ENCODE measurements around the gene HEYL. TPM values are rescaled to one million over a fixed set of nuclear protein-coding genes. Genes with fewer than 3 reads are reported as not detected.

The HEYL gene
- total and polyA plus RNA-seq, 2 of the 8 experiments (the other 6 are each of a cell fraction or from before 2014, with no cell fraction given): 1.8 to 3.1 TPM

- no peak for FAIRE-seq
- POLR2A ChIA-PET (ENCODE audit: partially characterized antibody): interaction anchor here (0.8 to 1.7 kb wide), 3 partner anchors 14 to 69 kb away, joined by 3 to 6 read pairs (median 3); no protein-coding TSS in a partner anchor
- Histone ChIP-seq H3K18ac (ENCODE audit: extremely low read depth, low read length) (no peak overlapping the region), H2BK20ac (ENCODE audit: low read length) (no peak overlapping the region), H2AK5ac (ENCODE audit: low read depth, low read length) (no peak overlapping the region), H4K5ac (ENCODE audit: insufficient read length, low read depth, low read length) (no peak overlapping the region), H3K14ac (ENCODE audit: insufficient read length) (no peak overlapping the region), H3K27ac (ENCODE audit: low read depth, low read length) (no peak overlapping the region), H3K23me2 (ENCODE audit: low read depth, low read length) (no peaks in the 10 kb centered on the region), H3K79me2 (ENCODE audit: control insufficient read depth in 1 of 2, insufficient read depth in 2 of 2, low read length in 2 of 2) (no peaks in the 10 kb centered on the region), H3K79me1 (ENCODE audit: low read depth, low read length) (no peaks in the 10 kb centered on the region), H2BK15ac (ENCODE audit: low read length) (no peak overlapping the region), H3K27me3 (replicated peaks in 1 of 4; ENCODE audit: control insufficient read depth in 3 of 4, extremely low read depth in 1 of 4, insufficient read depth in 3 of 4, low read length in 3 of 4) (peaks cover 0 to 37% (median 27%) of the 10 kb centered on the region in 4 experiments; a peak in 6 of 7 replicates), H3K4me2 (ENCODE audit: insufficient read depth in 1 of 2, low read depth in 2 of 2, low read length in 2 of 2) (peak overlapping the region in 1 of 2 experiments; percentile 65; a peak in 2 of 4 replicates), H2BK120ac (replicated peaks; ENCODE audit: low read depth, low read length) (no peak overlapping the region), H3K56ac (replicated peaks; ENCODE audit: insufficient read length, low read depth, low read length) (no peak overlapping the region), H3K9me3 (ENCODE audit: insufficient read depth in 2 of 2, low read depth in 1 of 2, low read length in 1 of 2) (no peaks in the 10 kb centered on the region), H3K23ac (ENCODE audit: insufficient read length) (no peak overlapping the region), H3K4ac (replicated peaks; ENCODE audit: insufficient read length, low read depth, low read length) (no peak overlapping the region), H3K36me3 (ENCODE audit: control insufficient read depth in 2 of 4, insufficient read depth in 4 of 4, low read length in 3 of 4) (no peaks in the 10 kb centered on the region), H4K8ac (ENCODE audit: extremely low read depth, insufficient read depth, low read length) (no peak overlapping the region), H3K4me1 (replicated peaks in 1 of 4; ENCODE audit: control insufficient read depth in 3 of 4, insufficient read depth in 4 of 4, low read length in 3 of 4) (peaks cover 0 to 2% (median under 1%) of the 10 kb centered on the region in 4 experiments; a peak in 3 of 7 replicates), H3K4me3 (ENCODE audit: extremely low read depth in 1 of 4, insufficient read depth in 2 of 4, low read depth in 3 of 4, low read length in 4 of 4) (peak overlapping the region in 1 of 4 experiments; percentile 53; a peak in 1 of 8 replicates), H4K20me1 (replicated peaks in 1 of 2; ENCODE audit: control insufficient read depth in 1 of 2, insufficient read depth in 2 of 2, low read length in 2 of 2) (peaks cover 0 to 5% of the 10 kb centered on the region in 2 experiments), H2BK12ac (ENCODE audit: low read depth, low read length) (no peak overlapping the region), H3K9ac (replicated peaks in 1 of 4; ENCODE audit: extremely low read depth in 1 of 4, low read depth in 3 of 4, low read length in 3 of 4) (no peak overlapping the region), H4K91ac (replicated peaks; ENCODE audit: insufficient read length, low read length) (no peak overlapping the region), H2BK5ac (ENCODE audit: low read depth, low read length) (no peak overlapping the region), H2AFZ (ENCODE audit: low read length) (no peak overlapping the region)
- CTCF ChIA-PET (ENCODE audit: partially characterized antibody): interaction anchor here (1.1 to 16.5 kb wide), 3 partner anchors 8 to 22 kb away, joined by 5 to 337 read pairs (median 278); no protein-coding TSS in a partner anchor
- DNase-seq (ENCODE audit: low read depth in 1 of 2, low spot score in 2 of 2): no peak
- WGBS, 2 experiments (ENCODE audit: extremely low coverage in 1 of 2, insufficient coverage in 1 of 2, insufficient read length in 1 of 2, insufficient replicate concordance in 2 of 2, low coverage in 1 of 2, low lambda C conversion rate in 2 of 2, missing lambda C conversion rate in 1 of 2): 83% methylated on average over 5 of the region's 5 CpGs; no CpG with 5 or more reads in 1 of the 2 experiments
- TF ChIP-seq CHD1 (IDR thresholded peaks at IDR 0.05; ENCODE audit: low read depth, low read length): no peak
- no peak for TF ChIP-seq ASH2L (IDR thresholded peaks at IDR 0.05; ENCODE audit: low read length)
- TF ChIP-seq SP1 (IDR thresholded peaks at IDR 0.05; ENCODE audit: low read depth, low read length): no peak
Measured at GRCh38 chr1:39632323-39632681, 7.1 kb downstream of the HEYL start.
